Ovary (tissue), 3 donors: ENCODE data around the gene NCAPG.

Experiments used
- CTCF ChIP-seq, 3 donors: fragments of 450-650 bp in 2 of 3; fragments of 200-600 bp in 1 of 3; IDR thresholded peaks; one replicate each; pipeline versions ENCODE4 v1.5.1 to v1.8.0; 2016 to 2022; ENCODE audit warnings: antibody characterized with exemption in 3 of 3, mild to moderate bottlenecking in 1 of 3
- EP300 ChIP-seq: sonication (generic); formaldehyde crosslinking; IDR thresholded peaks from one replicate; pipeline ENCODE4 v1.6.1; 2017; ENCODE audit warnings: antibody characterized with exemption
- donor health status: DM: no; HTN: no; CAD: no.

- TF ChIP-seq EP300 (no peak), CTCF (IDR thresholded peaks at IDR 0.05) (no peak)
Measured at GRCh38 chr4:17875402-17876070, 64.8 kb downstream of the NCAPG start.
